Measurements from ENCODE around the gene NAXD. TPM values are rescaled to one million over a fixed set of nuclear protein-coding genes. Genes with fewer than 3 reads are reported as not detected.
A peak's percentile ranks its signal among the peaks of the same experiment; 100 is the strongest.
"Not testable (repeated sequence)": the region's sequence is repeated elsewhere in the genome, so short reads cannot be mapped to it uniquely, and the experiment has no call there.

Gene NAXD
- total RNA-seq, 4 donors from 2014 or later = 14.5 to 25.2 (median 17.4) TPM

- intact Hi-C loops (cut with DNase I) = no loop called here
- peaks cover 4 to 99% (median 30%) of the 10 kb centered on the region in 3 donors for H3K36me3 ChIP-seq
Measured at GRCh38 chr13:110666255-110666533, 50.8 kb downstream of the NAXD start.

DNA sequence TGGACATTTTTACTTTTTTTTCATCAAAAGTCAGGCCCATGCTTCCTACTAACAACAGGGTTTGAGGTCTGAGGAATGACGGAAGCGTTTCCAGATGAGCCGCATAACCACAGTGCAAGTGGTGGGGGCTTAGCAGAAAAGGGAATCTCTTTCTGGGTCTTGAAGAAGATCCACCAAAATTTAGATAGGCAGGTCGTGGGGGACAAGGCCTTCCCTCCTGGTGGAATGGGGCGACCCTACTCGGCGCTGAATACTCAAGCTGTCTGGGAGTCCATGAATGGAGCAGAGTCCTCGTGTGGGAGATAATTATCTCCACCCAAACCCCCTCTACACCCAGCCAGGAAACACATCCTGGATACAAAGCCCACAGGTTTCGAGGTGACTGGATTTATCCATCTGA is 53.7 kb downstream of the NAXD start:
- H3K27ac ChIP-seq = no peak overlapping the region
- WGBS, 2 donors = 89 to 91% methylated on average over 5 to 9 of the region's 9 CpGs
- no peak overlapping the region for H3K4me3 ChIP-seq
- no peaks in the 10 kb centered on the region for H3K27me3 ChIP-seq
- no peaks in the 10 kb centered on the region for H3K4me1 ChIP-seq
- intact Hi-C loops (cut with DNase I) = no loop called here
- TF ChIP-seq, protein P1, sequence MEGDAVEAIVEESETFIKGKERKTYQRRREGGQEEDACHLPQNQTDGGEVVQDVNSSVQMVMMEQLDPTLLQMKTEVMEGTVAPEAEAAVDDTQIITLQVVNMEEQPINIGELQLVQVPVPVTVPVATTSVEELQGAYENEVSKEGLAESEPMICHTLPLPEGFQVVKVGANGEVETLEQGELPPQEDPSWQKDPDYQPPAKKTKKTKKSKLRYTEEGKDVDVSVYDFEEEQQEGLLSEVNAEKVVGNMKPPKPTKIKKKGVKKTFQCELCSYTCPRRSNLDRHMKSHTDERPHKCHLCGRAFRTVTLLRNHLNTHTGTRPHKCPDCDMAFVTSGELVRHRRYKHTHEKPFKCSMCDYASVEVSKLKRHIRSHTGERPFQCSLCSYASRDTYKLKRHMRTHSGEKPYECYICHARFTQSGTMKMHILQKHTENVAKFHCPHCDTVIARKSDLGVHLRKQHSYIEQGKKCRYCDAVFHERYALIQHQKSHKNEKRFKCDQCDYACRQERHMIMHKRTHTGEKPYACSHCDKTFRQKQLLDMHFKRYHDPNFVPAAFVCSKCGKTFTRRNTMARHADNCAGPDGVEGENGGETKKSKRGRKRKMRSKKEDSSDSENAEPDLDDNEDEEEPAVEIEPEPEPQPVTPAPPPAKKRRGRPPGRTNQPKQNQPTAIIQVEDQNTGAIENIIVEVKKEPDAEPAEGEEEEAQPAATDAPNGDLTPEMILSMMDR (IDR thresholded peaks at IDR 0.05) = no peak
- TF ChIP-seq POLR2A (IDR thresholded peaks at IDR 0.05) = no peak
- H3K36me3 ChIP-seq = peaks cover 4 to 75% (median 17%) of the 10 kb centered on the region in 3 donors
- no peaks in the 10 kb centered on the region for H3K9me3 ChIP-seq
- no peak for DNase-seq

More at GRCh38 chr13:110666255-110666533, 50.8 kb downstream of the NAXD start:
- WGBS, 2 donors = 76 to 82% methylated on average over 5 to 8 of the region's 8 CpGs
- no peak for TF ChIP-seq POLR2A (IDR thresholded peaks at IDR 0.05)
- Histone ChIP-seq H3K9me3 (no peaks in the 10 kb centered on the region), H3K27me3 (no peaks in the 10 kb centered on the region), H3K4me3 (no peak overlapping the region), H3K4me1 (no peaks in the 10 kb centered on the region), H3K27ac (peak overlapping the region in 1 of 4 donors; percentile 21)
- DNase-seq = no peak

GRCh38 chr13:110669814-110670213 is 54.5 kb downstream of the NAXD start:
- DNase-seq; intact Hi-C loops (cut with DNase I); H3K27ac ChIP-seq; H3K4me3 ChIP-seq; H3K4me1 ChIP-seq; H3K9me3 ChIP-seq; H3K27me3 ChIP-seq: not testable (repeated sequence)
- H3K36me3 ChIP-seq = peaks cover 4 to 74% (median 17%) of the 10 kb centered on the region in 3 donors
- WGBS, 2 donors = 90 to 95% methylated on average over 2 to 7 of the region's 11 CpGs

GRCh38 chr13:110676595-110677587 is 61.5 kb downstream of the NAXD start:
- DNase-seq = no peak
- H3K9me3 ChIP-seq = peaks cover 0 to 3% (median 0%) of the 10 kb centered on the region in 3 donors
- 88 to 91% methylated on average over 8 to 11 of the region's 28 CpGs for WGBS, 2 donors
- H3K4me3 ChIP-seq = no peak overlapping the region
- no peaks in the 10 kb centered on the region for H3K4me1 ChIP-seq
- intact Hi-C loops (cut with DNase I) = no loop called here
- peak overlapping the region in 2 of 4 donors; percentile 22 to 51 for H3K27ac ChIP-seq
- peaks cover 0 to 70% (median 11%) of the 10 kb centered on the region in 3 donors for H3K36me3 ChIP-seq
- H3K27me3 ChIP-seq = no peaks in the 10 kb centered on the region
- TF ChIP-seq, protein P1 (IDR thresholded peaks at IDR 0.05) = no peak
- no peak for TF ChIP-seq POLR2A (IDR thresholded peaks at IDR 0.05)

GRCh38 chr13:110677731-110678545 is 62.6 kb downstream of the NAXD start:
- no peak overlapping the region for H3K4me3 ChIP-seq
- H3K27me3 ChIP-seq = no peaks in the 10 kb centered on the region
- peaks cover 0 to 80% (median 22%) of the 10 kb centered on the region in 3 donors for H3K36me3 ChIP-seq
- H3K9me3 ChIP-seq = peaks cover 0 to 3% (median 0%) of the 10 kb centered on the region in 3 donors
- no peak overlapping the region for H3K27ac ChIP-seq
- intact Hi-C loops (cut with DNase I) = no loop called here
- no peak for DNase-seq
- no peaks in the 10 kb centered on the region for H3K4me1 ChIP-seq
- TF ChIP-seq POLR2A (IDR thresholded peaks at IDR 0.05) = no peak
- TF ChIP-seq, protein P1 (IDR thresholded peaks at IDR 0.05) = no peak
- WGBS, 2 donors = 91 to 94% methylated on average over 18 of the region's 28 CpGs

GRCh38 chr13:110680852-110681251 is 65.5 kb downstream of the NAXD start:
- intact Hi-C loops (cut with DNase I) = no loop called here
- WGBS, 2 donors = 73 to 86% methylated on average over 1 to 5 of the region's 7 CpGs
- H3K4me1 ChIP-seq = no peaks in the 10 kb centered on the region

More at GRCh38 chr13:110680852-110681251, 65.5 kb downstream of the NAXD start:
- Histone ChIP-seq H3K9me3 (no peaks in the 10 kb centered on the region), H3K36me3 (peaks cover 9 to 92% (median 17%) of the 10 kb centered on the region in 3 donors), H3K27me3 (no peaks in the 10 kb centered on the region), H3K4me3 (no peak overlapping the region), H3K27ac (no peak overlapping the region)
- TF ChIP-seq, protein P1 (IDR thresholded peaks at IDR 0.05) = peak in 3 of 6 experiments; percentile 8 to 21 (median 11)
- no peak for TF ChIP-seq POLR2A (IDR thresholded peaks at IDR 0.05)
- DNase-seq = no peak

Measured in esophagus squamous epithelium (tissue), 5 donors.